RWPE1 (cell line): ENCODE data around the gene FUNDC1.

Experiments used
- CTCF ChIA-PET: fragments of 350-600 bp; sonication (Branson Sonifier 250); formaldehyde crosslinking; extraction: SDS; loops from one replicate; lab custom pipeline; 2021; lab: Yijun Ruan, JAX
- POLR2A ChIA-PET: fragments of 400-600 bp; formaldehyde crosslinking; extraction: SDS; loops from one replicate; lab custom pipeline; 2020; ENCODE audit warnings: antibody characterized with exemption; ENCODE audit not compliant: low non-redundant PET; lab: Yijun Ruan, JAX
- DNase-seq: peaks from one replicate; pipeline ENCODE4 v3.0.0; 2012; ENCODE audit warnings: low spot score
- H3K27ac ChIP-seq: fragments of 450-650 bp; 2 replicates; pipeline ENCODE4 v1.5.1; 2017
- TF ChIP-seq, protein P1 (sequence below): fragments of 450-650 bp; conservative IDR thresholded peaks from 2 replicates; pipeline ENCODE4 v1.5.1; 2017; ENCODE audit warnings: low read depth, mild to moderate bottlenecking

Gene FUNDC1

GRCh38 chrX:44484607-44485146 lies 58.0 kb downstream of the FUNDC1 start:
- DNase-seq, result no peak
- ChIA-PET POLR2A (no interaction called here), CTCF (interaction anchor here (0.6 kb wide), 1 partner anchor 15 kb away, joined by 3 read pairs; no protein-coding TSS in a partner anchor)
- TF ChIP-seq, protein P1, sequence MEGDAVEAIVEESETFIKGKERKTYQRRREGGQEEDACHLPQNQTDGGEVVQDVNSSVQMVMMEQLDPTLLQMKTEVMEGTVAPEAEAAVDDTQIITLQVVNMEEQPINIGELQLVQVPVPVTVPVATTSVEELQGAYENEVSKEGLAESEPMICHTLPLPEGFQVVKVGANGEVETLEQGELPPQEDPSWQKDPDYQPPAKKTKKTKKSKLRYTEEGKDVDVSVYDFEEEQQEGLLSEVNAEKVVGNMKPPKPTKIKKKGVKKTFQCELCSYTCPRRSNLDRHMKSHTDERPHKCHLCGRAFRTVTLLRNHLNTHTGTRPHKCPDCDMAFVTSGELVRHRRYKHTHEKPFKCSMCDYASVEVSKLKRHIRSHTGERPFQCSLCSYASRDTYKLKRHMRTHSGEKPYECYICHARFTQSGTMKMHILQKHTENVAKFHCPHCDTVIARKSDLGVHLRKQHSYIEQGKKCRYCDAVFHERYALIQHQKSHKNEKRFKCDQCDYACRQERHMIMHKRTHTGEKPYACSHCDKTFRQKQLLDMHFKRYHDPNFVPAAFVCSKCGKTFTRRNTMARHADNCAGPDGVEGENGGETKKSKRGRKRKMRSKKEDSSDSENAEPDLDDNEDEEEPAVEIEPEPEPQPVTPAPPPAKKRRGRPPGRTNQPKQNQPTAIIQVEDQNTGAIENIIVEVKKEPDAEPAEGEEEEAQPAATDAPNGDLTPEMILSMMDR, result no peak
- no peak overlapping the region for H3K27ac ChIP-seq

DNA sequence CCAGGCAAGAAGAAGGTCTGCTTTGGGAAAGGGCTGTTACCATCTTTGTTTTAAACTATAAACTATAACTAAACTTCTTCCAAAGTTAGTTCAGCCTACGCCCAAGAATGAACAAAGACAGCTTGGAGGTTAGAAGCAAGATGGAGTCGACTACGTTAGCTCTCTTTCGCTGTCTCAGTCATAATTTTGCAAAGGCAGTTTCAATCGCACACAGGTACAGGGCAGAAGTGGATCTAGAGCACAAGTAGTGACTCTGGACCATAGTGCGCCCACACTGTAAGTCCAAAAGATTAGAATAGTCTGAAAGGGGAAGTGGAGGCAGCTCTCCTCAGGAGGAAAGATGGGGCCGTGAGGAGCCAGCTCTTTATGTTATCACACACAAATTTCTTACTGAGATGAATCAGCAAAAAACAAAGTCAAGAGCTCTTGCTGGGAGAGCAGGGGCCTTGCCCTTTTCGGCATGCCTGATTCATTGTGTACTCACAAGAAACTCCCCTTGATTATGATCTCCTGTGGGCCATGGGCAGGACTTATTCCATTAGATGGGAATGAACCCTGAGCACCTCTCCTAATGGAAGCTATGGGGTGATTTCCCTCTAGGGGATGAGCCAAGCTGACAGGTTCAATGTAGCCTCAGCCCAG lies 58.6 kb downstream of the FUNDC1 start:
- TF ChIP-seq, protein P1, result no peak
- POLR2A ChIA-PET, result no interaction called here
- CTCF ChIA-PET, result interaction anchor here (0.6 kb wide), 2 partner anchors 15 to 327 kb away, joined by 3 read pairs; no protein-coding TSS in a partner anchor
- no peak overlapping the region for H3K27ac ChIP-seq
- DNase-seq, result no peak

GRCh38 chrX:44482575-44482974 lies 60.1 kb downstream of the FUNDC1 start:
- ChIA-PET CTCF (no interaction called here), POLR2A (no interaction called here)
- TF ChIP-seq, protein P1, result no peak
- no peak for DNase-seq
- H3K27ac ChIP-seq, result no peak overlapping the region

DNA sequence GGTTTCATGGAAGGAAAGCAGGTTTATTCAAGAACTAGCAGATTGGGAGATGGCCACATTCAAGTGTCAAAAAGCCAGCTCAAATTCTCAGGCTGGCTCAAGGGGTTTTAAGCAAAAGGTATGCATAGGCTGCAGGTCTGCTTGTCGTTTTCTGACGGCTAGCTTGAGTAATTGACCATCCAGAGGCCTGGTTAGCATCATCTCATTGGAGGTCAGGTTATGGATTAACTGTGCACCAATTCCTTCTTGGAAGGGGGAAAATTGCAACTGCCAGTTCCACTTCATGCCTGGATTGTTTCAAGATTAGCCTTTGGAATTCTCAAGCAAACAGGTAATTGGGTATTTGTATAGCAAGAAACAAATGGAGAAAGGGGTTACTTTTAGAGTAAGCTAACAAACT lies 62.1 kb downstream of the FUNDC1 start:
- TF ChIP-seq, protein P1, result no peak
- ChIA-PET POLR2A (no interaction called here), CTCF (no interaction called here)
- H3K27ac ChIP-seq, result no peak overlapping the region
- no peak for DNase-seq

- ChIA-PET POLR2A (no interaction called here), CTCF (no interaction called here)
- TF ChIP-seq, protein P1, result no peak
- peak; percentile 20 for DNase-seq
- peak overlapping the region; percentile 45; the same call in 1 of the 2 replicates for H3K27ac ChIP-seq
These were observed 68.2 kb downstream of the FUNDC1 start for GRCh38 chrX:44474410-44474809.
